GM19035 (cell line): ENCODE data around the gene PEX3.
A peak's percentile ranks its signal among the peaks of the same experiment; 100 is the strongest.
"Not testable (repeated sequence)": the region's sequence is repeated elsewhere in the genome, so short reads cannot be mapped to it uniquely, and the experiment has no call there.

Experiments
- ATAC-seq: cut with Tn5 transposase; IDR thresholded peaks from one replicate; pipeline ENCODE4 v1.9.1; 2021; ENCODE audit not compliant: unreplicated experiment

PEX3 gene

GRCh38 chr6:143505537-143505936, 54.9 kb downstream of the PEX3 start:
- ATAC-seq: no peak

- ATAC-seq: no peak
Observed at GRCh38 chr6:143506199-143506598, 55.6 kb downstream of the PEX3 start.

- ATAC-seq: no peak
Observed at GRCh38 chr6:143506620-143507019, 56.0 kb downstream of the PEX3 start.

GRCh38 chr6:143507358-143508145, 56.9 kb downstream of the PEX3 start:
- peak; percentile 27 for ATAC-seq

GRCh38 chr6:143510326-143510725, 59.7 kb downstream of the PEX3 start:
- not testable (repeated sequence) for ATAC-seq

- ATAC-seq: peak; percentile 66
Observed at GRCh38 chr6:143510991-143511891, 60.6 kb downstream of the PEX3 start, which contains the start of gene FUCA2. FUCA2 (minus strand) TSS chr6:143511720; CDS start chr6:143511634, 86 bp downstream.

GRCh38 chr6:143513410-143513809, 62.8 kb downstream of the PEX3 start:
- no peak for ATAC-seq

GRCh38 chr6:143515061-143515760, 64.6 kb downstream of the PEX3 start:
- no peak for ATAC-seq

- no peak for ATAC-seq
Observed at GRCh38 chr6:143515766-143516355, 65.3 kb downstream of the PEX3 start.

GRCh38 chr6:143516690-143517446, 66.3 kb downstream of the PEX3 start:
- no peak for ATAC-seq

- ATAC-seq: no peak
Observed at GRCh38 chr6:143517447-143517773, 66.8 kb downstream of the PEX3 start.

GRCh38 chr6:143522039-143522600, 71.5 kb downstream of the PEX3 start:
- ATAC-seq: no peak

GRCh38 chr6:143525356-143525755, 74.8 kb downstream of the PEX3 start:
- ATAC-seq: no peak

GRCh38 chr6:143527677-143528076, 77.1 kb downstream of the PEX3 start:
- no peak for ATAC-seq

- ATAC-seq: no peak
Observed at GRCh38 chr6:143528164-143528811, 77.7 kb downstream of the PEX3 start.

- ATAC-seq: no peak
Observed at GRCh38 chr6:143529095-143529494, 78.5 kb downstream of the PEX3 start.

GRCh38 chr6:143531720-143532499, 81.3 kb downstream of the PEX3 start:
- no peak for ATAC-seq

- ATAC-seq: no peak
Observed at GRCh38 chr6:143535189-143535614, 84.6 kb downstream of the PEX3 start.

- ATAC-seq: peak; percentile 74
Observed at GRCh38 chr6:143536461-143536865, 85.9 kb downstream of the PEX3 start.
